ENCODE results near the gene ZNF544.

- no peak for TF ChIP-seq ZFP36 (IDR thresholded peaks at IDR 0.05; ENCODE audit: borderline replicate concordance, partially characterized antibody)
- no peak for TF ChIP-seq JUNB (IDR thresholded peaks at IDR 0.05)
- no peak for TF ChIP-seq EHMT2 (IDR thresholded peaks at IDR 0.05; ENCODE audit: low read depth)
- no peak for TF ChIP-seq CHD2 (IDR thresholded peaks at IDR 0.05; ENCODE audit: low read length, partially characterized antibody)
- no peak for TF ChIP-seq CTCF (IDR thresholded peaks at IDR 0.05)
- peak; percentile 97 for TF ChIP-seq POLR2A (IDR thresholded peaks at IDR 0.05; ENCODE audit: low read length)
- TF ChIP-seq, protein P1, sequence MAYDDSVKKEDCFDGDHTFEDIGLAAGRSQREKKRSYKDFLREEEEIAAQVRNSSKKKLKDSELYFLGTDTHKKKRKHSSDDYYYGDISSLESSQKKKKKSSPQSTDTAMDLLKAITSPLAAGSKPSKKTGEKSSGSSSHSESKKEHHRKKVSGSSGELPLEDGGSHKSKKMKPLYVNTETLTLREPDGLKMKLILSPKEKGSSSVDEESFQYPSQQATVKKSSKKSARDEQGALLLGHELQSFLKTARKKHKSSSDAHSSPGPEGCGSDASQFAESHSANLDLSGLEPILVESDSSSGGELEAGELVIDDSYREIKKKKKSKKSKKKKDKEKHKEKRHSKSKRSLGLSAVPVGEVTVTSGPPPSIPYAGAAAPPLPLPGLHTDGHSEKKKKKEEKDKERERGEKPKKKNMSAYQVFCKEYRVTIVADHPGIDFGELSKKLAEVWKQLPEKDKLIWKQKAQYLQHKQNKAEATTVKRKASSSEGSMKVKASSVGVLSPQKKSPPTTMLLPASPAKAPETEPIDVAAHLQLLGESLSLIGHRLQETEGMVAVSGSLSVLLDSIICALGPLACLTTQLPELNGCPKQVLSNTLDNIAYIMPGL (CRISPR knock-in tag; IDR thresholded peaks at IDR 0.05; ENCODE audit: borderline replicate concordance): no peak
- 0 out of 5 replicates have a peak, but pooled peaks of 1 of the 2 experiments have one; percentile 20 for TF ChIP-seq RAD21 (conservative IDR thresholded peaks at IDR 0.05 in 1 of 2, IDR thresholded peaks at IDR 0.05 in 1 of 2)
- TF ChIP-seq BHLHE40 (IDR thresholded peaks at IDR 0.05; ENCODE audit: low read depth, low read length): no peak
Observed at GRCh38 chr19:58305065-58305931, 76.6 kb downstream of the ZNF544 start, which contains the start of gene ERVK3-1.

Measured in A549 (cell line).